Measurements from ENCODE around the gene LDHB. TPM values are rescaled to one million over a fixed set of nuclear protein-coding genes. Genes with fewer than 3 reads are reported as not detected.
A peak's percentile ranks its signal among the peaks of the same experiment; 100 is the strongest.

The LDHB gene
- total and polyA plus RNA-seq, 10 of the 15 experiments (the other 5 are each of a cell fraction or from before 2014, with no cell fraction given): 800 to 3,692 (median 1,366) TPM

DNA sequence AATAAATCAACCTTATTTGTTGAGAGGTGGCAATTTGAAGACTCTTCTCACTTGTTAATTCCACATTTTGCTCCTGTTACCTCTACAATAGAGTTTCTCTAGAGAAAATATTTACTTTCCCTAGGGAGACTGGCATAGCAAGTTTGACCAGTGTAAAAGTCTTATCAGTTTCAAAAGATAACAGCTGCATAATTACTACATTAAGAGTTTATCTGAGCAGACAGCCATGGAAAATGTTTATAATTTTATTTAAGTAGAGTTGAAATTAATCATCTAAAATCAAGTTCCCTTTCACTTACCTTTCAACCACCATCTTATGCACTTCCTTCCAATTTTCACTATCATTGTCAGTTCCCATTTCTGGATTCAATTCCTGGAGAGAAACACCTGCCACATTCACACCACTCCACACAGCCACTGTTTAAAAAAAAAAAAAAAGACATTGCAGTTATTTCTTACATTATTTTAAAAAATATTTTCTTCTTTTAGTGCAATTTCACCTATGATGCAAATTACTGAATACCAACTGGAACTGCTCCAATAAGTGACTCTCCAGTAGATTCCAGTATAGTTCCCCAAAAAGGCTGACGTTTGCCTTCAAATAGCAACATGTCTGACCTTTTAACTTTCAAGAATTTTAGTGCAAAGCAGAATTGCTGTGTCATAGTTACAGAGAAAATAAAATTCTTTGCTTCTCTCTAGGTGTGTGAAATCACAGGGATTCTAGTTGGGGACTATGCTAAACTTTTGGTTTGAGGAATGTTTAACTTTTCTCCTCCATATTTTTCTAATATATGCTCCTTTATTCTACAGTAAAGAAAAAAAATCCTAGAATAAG is 19.4 kb downstream of the LDHB start (continued):
- TF ChIP-seq MTA2 (IDR thresholded peaks at IDR 0.05; ENCODE audit: low read depth): no peak

DNA sequence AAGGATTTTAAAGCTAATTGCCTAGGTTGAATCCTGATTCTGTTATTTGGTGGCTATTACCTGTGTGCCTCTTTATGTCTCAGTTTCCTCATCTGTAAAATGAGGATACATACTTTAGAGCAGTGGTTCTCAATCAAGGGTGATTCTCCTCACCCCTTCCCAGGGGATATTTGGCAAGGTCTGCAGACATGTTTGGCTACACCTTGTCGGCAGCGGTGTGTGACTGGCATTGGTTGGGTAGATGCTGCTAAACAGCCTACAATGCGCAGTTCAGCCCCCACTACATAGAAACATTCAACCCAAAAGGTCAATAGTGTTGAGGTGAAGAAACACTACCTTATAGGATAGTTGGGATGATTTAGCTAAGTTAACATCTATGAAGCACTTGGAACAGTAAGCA is 23.4 kb downstream of the LDHB start:
- DNase-seq (ENCODE audit: low read depth, low spot score) (no peak), ATAC-seq (no peak), FAIRE-seq (no peak)
- 98% methylated on average over 3 of the region's 3 CpGs for WGBS (ENCODE audit: insufficient coverage, insufficient replicate concordance, low lambda C conversion rate, missing lambda C conversion rate)
- ChIA-PET POLR2A (no interaction called here), RAD21 (ENCODE audit: unreplicated experiment) (no interaction called here), SMC1A (ENCODE audit: uncharacterized antibody, unreplicated experiment) (interaction anchor here (1.7 kb wide), 1 partner anchor 19 kb away, joined by 6 read pairs; no protein-coding TSS in a partner anchor), CTCF (interaction anchor here (0.9 kb wide), 1 partner anchor 44 kb away, joined by 3 read pairs; no protein-coding TSS in a partner anchor)
- Histone ChIP-seq H3K79me2 (ENCODE audit: control insufficient read depth, insufficient read depth, low read length) (no peaks in the 10 kb centered on the region), H3K27me3 (replicated peaks in 1 of 2; ENCODE audit: control insufficient read depth in 2 of 2, insufficient read depth in 2 of 2, low read length in 1 of 2) (no peaks in the 10 kb centered on the region), H2AFZ (ENCODE audit: control insufficient read depth, low read depth, low read length) (no peak overlapping the region), H3K9me3 (replicated peaks; ENCODE audit: control insufficient read depth, insufficient read depth, low read length) (no peaks in the 10 kb centered on the region), H4K20me1 (ENCODE audit: control insufficient read depth, insufficient read depth) (no peaks in the 10 kb centered on the region), H3K4me3 (no peak overlapping the region), H3K27ac (ENCODE audit: control insufficient read depth, insufficient read depth) (no peak overlapping the region), H3K4me1 (ENCODE audit: control insufficient read depth, insufficient read depth, low read length) (no peaks in the 10 kb centered on the region), H3K4me2 (ENCODE audit: control insufficient read depth, insufficient read depth) (no peak overlapping the region), H3K36me3 (ENCODE audit: control insufficient read depth in 2 of 2, insufficient read depth in 2 of 2, low read length in 1 of 2) (peaks cover 5 to 16% of the 10 kb centered on the region in 2 experiments), H3K9ac (ENCODE audit: control insufficient read depth, insufficient read depth, low read length) (no peak overlapping the region)
- in situ Hi-C loops (cut with MboI) (no loop called here), intact Hi-C loops (cut with micrococcal nuclease; ENCODE audit: unreplicated experiment) (no loop called here)
- TF ChIP-seq POLR2A (IDR thresholded peaks at IDR 0.05; ENCODE audit: low read depth, low read length) (0 out of 2 replicates have a peak, but pooled peaks have one; percentile 23), POLR2AphosphoS5 (IDR thresholded peaks at IDR 0.05; ENCODE audit: low read length) (0 out of 2 replicates have a peak, but pooled peaks have one; percentile 35), BHLHE40 (IDR thresholded peaks at IDR 0.05; ENCODE audit: borderline replicate concordance in 1 of 2, low read depth in 2 of 2, low read length in 1 of 2) (no peak), ZBED1 (IDR thresholded peaks at IDR 0.05; ENCODE audit: borderline replicate concordance) (peak; percentile 18; the same call in 1 of the 2 replicates)
- BruUV-seq (replicated peaks): no TSS peak
